ENCODE data around the gene LCT. TPM values are rescaled to one million over a fixed set of nuclear protein-coding genes. Genes with fewer than 3 reads are reported as not detected.

The LCT gene
- total and polyA plus RNA-seq, 9 of the 15 experiments (the other 6 are each of a cell fraction or from before 2014, with no cell fraction given), result 0.01 to 0.04 (median 0.03) TPM; not detected in 4

DNA sequence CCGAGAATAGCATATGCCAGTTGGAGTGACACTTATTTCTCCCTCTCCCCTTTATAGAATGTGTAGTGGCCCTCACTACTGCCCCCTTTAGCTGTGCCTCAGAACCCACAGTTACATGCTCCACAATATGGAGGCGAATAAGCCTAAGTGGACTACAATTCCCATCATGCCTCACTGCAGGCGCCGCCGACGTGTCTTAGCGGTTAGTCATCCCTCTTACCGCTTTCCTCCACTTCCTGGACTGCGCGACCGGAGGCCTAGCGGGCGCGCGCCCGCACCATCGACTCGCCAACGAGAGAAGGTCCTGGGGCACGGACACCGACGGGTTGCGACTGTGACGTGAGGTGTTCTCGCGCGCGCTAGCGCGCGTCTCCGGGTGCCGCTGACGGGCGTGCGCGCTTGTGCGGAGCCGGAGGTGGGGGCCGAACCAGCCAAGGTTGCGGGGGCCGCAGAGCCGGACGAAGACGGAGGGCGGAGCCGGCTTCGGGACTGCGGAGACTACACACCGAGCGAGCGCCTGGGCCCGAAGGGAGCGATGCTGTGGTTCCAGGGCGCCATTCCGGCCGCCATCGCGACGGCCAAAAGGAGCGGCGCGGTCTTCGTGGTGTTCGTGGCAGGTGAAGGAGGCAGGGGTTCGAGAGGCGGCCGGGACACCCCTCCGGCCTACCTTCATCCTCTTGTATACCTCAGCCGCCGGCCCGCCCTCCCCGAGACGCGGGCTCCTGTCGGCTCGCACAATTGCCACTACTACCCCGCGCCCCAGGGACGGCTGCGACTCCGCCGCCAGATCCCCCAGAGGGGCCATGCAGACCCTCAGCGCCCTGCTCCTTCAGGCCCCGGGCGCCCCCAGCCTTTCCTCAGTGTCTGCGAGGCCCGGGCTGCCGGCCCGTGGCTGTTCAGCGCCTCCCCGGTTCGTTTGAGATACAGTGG lies 95.3 kb downstream of the LCT start, which contains the start of gene UBXN4 (continued):
- no peak for TF ChIP-seq ZNF407 (IDR thresholded peaks at IDR 0.05; ENCODE audit: low read depth)
- no peak for TF ChIP-seq ZNF12 (CRISPR knock-in tag; IDR thresholded peaks at IDR 0.05)
- peak; percentile 2 to 53; a peak in 1 of 4 replicates for TF ChIP-seq RCOR1 (IDR thresholded peaks at IDR 0.05; ENCODE audit: borderline replicate concordance in 1 of 2, low read depth in 2 of 2, low read length in 2 of 2)
- TF ChIP-seq, protein P1, sequence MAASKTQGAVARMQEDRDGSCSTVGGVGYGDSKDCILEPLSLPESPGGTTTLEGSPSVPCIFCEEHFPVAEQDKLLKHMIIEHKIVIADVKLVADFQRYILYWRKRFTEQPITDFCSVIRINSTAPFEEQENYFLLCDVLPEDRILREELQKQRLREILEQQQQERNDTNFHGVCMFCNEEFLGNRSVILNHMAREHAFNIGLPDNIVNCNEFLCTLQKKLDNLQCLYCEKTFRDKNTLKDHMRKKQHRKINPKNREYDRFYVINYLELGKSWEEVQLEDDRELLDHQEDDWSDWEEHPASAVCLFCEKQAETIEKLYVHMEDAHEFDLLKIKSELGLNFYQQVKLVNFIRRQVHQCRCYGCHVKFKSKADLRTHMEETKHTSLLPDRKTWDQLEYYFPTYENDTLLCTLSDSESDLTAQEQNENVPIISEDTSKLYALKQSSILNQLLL (CRISPR knock-in tag; IDR thresholded peaks at IDR 0.05; ENCODE audit: borderline replicate concordance), result no peak
- peak; percentile 44 for TF ChIP-seq PRDM10 (IDR thresholded peaks at IDR 0.05; ENCODE audit: partially characterized antibody)
- TF ChIP-seq ASH1L (IDR thresholded peaks at IDR 0.05; ENCODE audit: borderline replicate concordance, low read depth, partially characterized antibody), result no peak
- peak; percentile 86 for TF ChIP-seq PKNOX1 (IDR thresholded peaks at IDR 0.05)

All from K562 (cell line).